Adrenal gland (tissue), 5 donors: Measurements from ENCODE around the gene FAM200C.

Experiments
- CTCF ChIP-seq, 6 experiments: fragments of 450-650 bp in 4 of 6; fragments of 200-600 bp in 2 of 6; sonication (generic) in 1 of 6; IDR thresholded peaks; 1 replicate in 5 of 6; 2 replicates in 1 of 6; pipeline versions ENCODE4 v1.5.1 to v1.8.0; 2016 to 2021; ENCODE audit warnings: antibody characterized with exemption in 6 of 6, mild to moderate bottlenecking in 2 of 6, moderate library complexity in 1 of 6
- POLR2A ChIP-seq, 2 donors: fragments of 450-650 bp; IDR thresholded peaks; one replicate each; pipeline ENCODE4 v1.6.1; 2017; ENCODE audit warnings: antibody characterized with exemption in 2 of 2, mild to moderate bottlenecking in 2 of 2, moderate library complexity in 1 of 2
- donor health status: DM: no; HTN: no; CAD: no.

GRCh38 chr5:160399402-160400353 lies at the start of gene FAM200C:
- TF ChIP-seq POLR2A (IDR thresholded peaks at IDR 0.05): peak; percentile 82 to 88
- TF ChIP-seq CTCF (IDR thresholded peaks at IDR 0.05): no peak
